Measurements from ENCODE around the gene PRPF31.

Gene PRPF31

GRCh38 chr19:54107876-54108490 is 7.6 kb upstream of the PRPF31 start:
- no peak for DNase-seq (ENCODE audit: low spot score)

- DNase-seq (ENCODE audit: low spot score) = no peak
Measured at GRCh38 chr19:54108496-54108895, 7.1 kb upstream of the PRPF31 start.

GRCh38 chr19:54109651-54110050 is 5.9 kb upstream of the PRPF31 start:
- no peak for DNase-seq (ENCODE audit: low spot score)

- DNase-seq (ENCODE audit: low spot score) = peak; percentile 52
Measured at GRCh38 chr19:54114340-54115108, 1.0 kb upstream of the PRPF31 start.

GRCh38 chr19:54121259-54121658 is 5.7 kb downstream of the PRPF31 start:
- no peak for DNase-seq (ENCODE audit: low spot score)

GRCh38 chr19:54123682-54124081 is 8.1 kb downstream of the PRPF31 start:
- DNase-seq (ENCODE audit: low spot score) = no peak

GRCh38 chr19:54124393-54124792 is 8.8 kb downstream of the PRPF31 start:
- DNase-seq (ENCODE audit: low spot score) = no peak

- no peak for DNase-seq (ENCODE audit: low spot score)
Measured at GRCh38 chr19:54125713-54126112, 10.2 kb downstream of the PRPF31 start.

- DNase-seq (ENCODE audit: low spot score) = no peak
Measured at GRCh38 chr19:54127688-54128440, 12.3 kb downstream of the PRPF31 start.

GRCh38 chr19:54128441-54128725 is 12.8 kb downstream of the PRPF31 start:
- DNase-seq (ENCODE audit: low spot score) = no peak

GRCh38 chr19:54128796-54129616 is 13.5 kb downstream of the PRPF31 start:
- DNase-seq (ENCODE audit: low spot score) = no peak

- no peak for DNase-seq (ENCODE audit: low spot score)
Measured at GRCh38 chr19:54129617-54129996, 14.1 kb downstream of the PRPF31 start.

- peak; percentile 39 for DNase-seq (ENCODE audit: low spot score)
Measured at GRCh38 chr19:54133312-54133956, 17.9 kb downstream of the PRPF31 start.

- no peak for DNase-seq (ENCODE audit: low spot score)
Measured at GRCh38 chr19:54133957-54134590, 18.5 kb downstream of the PRPF31 start.

GRCh38 chr19:54136086-54136863 is 20.7 kb downstream of the PRPF31 start:
- DNase-seq (ENCODE audit: low spot score) = no peak

- peak; percentile 100 for DNase-seq (ENCODE audit: low spot score)
Measured at GRCh38 chr19:54136864-54137698, 21.5 kb downstream of the PRPF31 start.

- DNase-seq (ENCODE audit: low spot score) = peak; percentile 17
Measured at GRCh38 chr19:54137699-54138488, 22.3 kb downstream of the PRPF31 start, which contains the start of gene CNOT3. Gene CNOT3 (plus strand): TSS chr19:54137762. CDS start chr19:54142979, 5,217 bp downstream.

- DNase-seq (ENCODE audit: low spot score) = no peak
Measured at GRCh38 chr19:54138489-54139256, 23.1 kb downstream of the PRPF31 start.

Data from kidney tubule cell (primary cell).